HCT116 (cell line): ENCODE measurements around the gene C12orf75. TPM values are rescaled to one million over a fixed set of nuclear protein-coding genes. Genes with fewer than 3 reads are reported as not detected.

Experiments used
- ATAC-seq: fragments of 200-7000 bp; cut with Tn5 transposase; 2 replicates; pipeline ENCODE4 v1.9.1; 2020; ENCODE audit warnings: mild to moderate bottlenecking, moderate library complexity
- BruUV-seq: library from RNA; stranded (reverse); fragments of 400-500 nt; replicated peaks from 2 replicates; lab custom pipeline; 2021; lab: Mats Ljungman, UMichigan
- CTCF ChIA-PET: fragments of 300-600 bp; sonication (Branson Sonifier 250); formaldehyde crosslinking; loops from one replicate; lab custom pipeline; 2021; ENCODE audit warnings: antibody characterized with exemption; lab: Charles Lee
- POLR2A ChIA-PET: fragments of 300-600, 350-600 bp; sonication (Branson Sonifier 250); formaldehyde crosslinking; loops from one replicate; lab custom pipeline; 2021; ENCODE audit warnings: antibody characterized with exemption; lab: Charles Lee
- RAD21 ChIA-PET, 2 experiments: fragments of 300-600 bp; sonication (Branson Sonifier 250); formaldehyde crosslinking; loops; one replicate each; lab custom pipeline; 2023; ENCODE audit warnings: low total read pairs in 2 of 2; ENCODE audit not compliant: uncharacterized antibody in 2 of 2, unreplicated experiment in 2 of 2, low non-redundant PET in 1 of 2; lab: Charles Lee
- DNase-seq: peaks from one replicate; pipeline ENCODE4 v3.0.0-alpha.2; 2010; ENCODE audit warnings: low read depth, low spot score
- H2AFZ ChIP-seq: fragments of 200-600 bp; shearing (Covaris generic), sonication (generic); 2 replicates; pipeline ENCODE4 v1.6.1; 2017; ENCODE audit warnings: low read depth, mixed run types, mixed read lengths, antibody characterized with exemption, low read length; ENCODE audit not compliant: poor library complexity, severe bottlenecking
- H3K27ac ChIP-seq: 2 replicates; pipeline ENCODE4 v1.5.1; 2012; ENCODE audit warnings: low read depth, low read length
- H3K27me3 ChIP-seq: fragments of 200-600 bp; sonication (generic); 2 replicates; pipeline ENCODE4 v1.6.1; 2016; ENCODE audit warnings: mixed run types, low read length, mixed read lengths; ENCODE audit not compliant: insufficient read depth
- H3K36me3 ChIP-seq, 2 experiments: fragments of 200-500 bp in 1 of 2; fragments of 200-600 bp in 1 of 2; sonication (Bioruptor generic) in 1 of 2; sonication (generic) in 1 of 2; 2 replicates each; pipeline versions ENCODE4 v1.5.1 to v1.6.1; 2014 to 2016; ENCODE audit warnings: low read length in 2 of 2, inconsistent platforms in 1 of 2, mixed read lengths in 1 of 2, mixed run types in 1 of 2; ENCODE audit not compliant: insufficient read depth in 2 of 2, control insufficient read depth in 1 of 2
- H3K4me1 ChIP-seq, 2 experiments: fragments of 200-600 bp in 1 of 2; sonication (generic) in 1 of 2; 2 replicates each; pipeline versions ENCODE4 v1.5.1 to v1.6.1; 2012 to 2017; ENCODE audit warnings: low read length in 2 of 2, inconsistent platforms in 1 of 2, mild to moderate bottlenecking in 1 of 2, mixed read lengths in 1 of 2, mixed run types in 1 of 2, moderate library complexity in 1 of 2; ENCODE audit not compliant: insufficient read depth in 2 of 2, control insufficient read depth in 1 of 2
- H3K4me2 ChIP-seq: fragments of 200-600 bp; sonication (generic); 2 replicates; pipeline ENCODE4 v1.6.1; 2017; ENCODE audit warnings: mixed run types, low read length, mixed read lengths
- H3K4me3 ChIP-seq, 2 experiments: fragments of 200-600 bp in 1 of 2; sonication (generic) in 1 of 2; replicated peaks in 1 of 2; 2 replicates each; pipeline ENCODE4 v1.5.1; 2011 to 2016; ENCODE audit warnings: low read length in 2 of 2, control low read depth in 1 of 2, low read depth in 1 of 2, mild to moderate bottlenecking in 1 of 2, mixed read lengths in 1 of 2, mixed run types in 1 of 2
- H3K79me2 ChIP-seq: fragments of 200-600 bp; sonication (generic); 2 replicates; pipeline ENCODE4 v1.6.1; 2017; ENCODE audit warnings: mild to moderate bottlenecking, mixed run types, low read length, moderate library complexity, mixed read lengths; ENCODE audit not compliant: insufficient read depth
- H3K9ac ChIP-seq: fragments of 200-600 bp; sonication (generic); 2 replicates; pipeline ENCODE4 v1.6.1; 2016; ENCODE audit warnings: low read length, mixed read lengths
- H3K9me2 ChIP-seq: fragments of 200-600 bp; sonication (generic), shearing (Covaris generic); 2 replicates; pipeline ENCODE4 v1.6.1; 2017; ENCODE audit warnings: mixed run types, mild to moderate bottlenecking, moderate library complexity; ENCODE audit not compliant: insufficient read depth
- H3K9me3 ChIP-seq, 2 experiments: fragments of 200-500 bp in 1 of 2; fragments of 200-600 bp in 1 of 2; sonication (Bioruptor generic) in 1 of 2; sonication (generic) in 1 of 2; 2 replicates each; pipeline ENCODE4 v1.6.1; 2014 to 2017; ENCODE audit warnings: low read length in 2 of 2, mixed read lengths in 2 of 2, inconsistent platforms in 1 of 2, low read depth in 1 of 2, mild to moderate bottlenecking in 1 of 2, mixed run types in 1 of 2, moderate library complexity in 1 of 2; ENCODE audit not compliant: control insufficient read depth in 1 of 2, insufficient read depth in 1 of 2
- H4K20me1 ChIP-seq: fragments of 200-600 bp; sonication (generic), shearing (Covaris generic); 2 replicates; pipeline ENCODE4 v1.6.1; 2017; ENCODE audit warnings: mixed run types, mild to moderate bottlenecking, moderate library complexity; ENCODE audit not compliant: insufficient read depth
- CBX3 ChIP-seq: IDR thresholded peaks from 2 replicates; pipeline ENCODE4 v1.6.1; 2012; ENCODE audit warnings: low read depth
- ELF1 ChIP-seq: IDR thresholded peaks from 2 replicates; pipeline ENCODE4 v1.6.1; 2012; ENCODE audit warnings: low read depth, borderline replicate concordance
- FOSL1 ChIP-seq: IDR thresholded peaks from 2 replicates; pipeline ENCODE4 v1.6.1; 2012; ENCODE audit warnings: low read depth
- JUND ChIP-seq: IDR thresholded peaks from 2 replicates; pipeline ENCODE4 v1.6.1; 2012
- POLR2A ChIP-seq: IDR thresholded peaks from 2 replicates; pipeline ENCODE4 v1.7.0; 2011; ENCODE audit warnings: borderline replicate concordance; ENCODE audit not compliant: insufficient read depth, insufficient read length; ENCODE audit errors: extremely low read depth
- POLR2AphosphoS5 ChIP-seq: IDR thresholded peaks from 2 replicates; pipeline ENCODE4 v1.6.1; 2011; ENCODE audit warnings: mild to moderate bottlenecking, low read depth, low read length, moderate library complexity
- SP1 ChIP-seq: IDR thresholded peaks from 2 replicates; pipeline ENCODE4 v1.6.1; 2012; ENCODE audit warnings: low read depth
- SRF ChIP-seq: IDR thresholded peaks from 2 replicates; pipeline ENCODE4 v1.6.1; 2012; ENCODE audit warnings: low read depth
- YY1 ChIP-seq: IDR thresholded peaks from 2 replicates; pipeline ENCODE4 v1.6.1; 2011; ENCODE audit warnings: low read length, low read depth, moderate library complexity, mild to moderate bottlenecking; ENCODE audit not compliant: insufficient replicate concordance; ENCODE audit errors: extremely low read depth
- ZNF274 ChIP-seq: fragments of 200-500 bp; sonication (Bioruptor generic); IDR thresholded peaks from 2 replicates; pipeline ENCODE4 v1.6.1; 2014; ENCODE audit warnings: mild to moderate bottlenecking, low read depth, low read length, inconsistent platforms
- intact Hi-C: fragments of 100-400 bp; cut with micrococcal nuclease; formaldehyde crosslinking; loops from 2 replicates; pipeline ENCODE4 v1.10.0; 2022
- total RNA-seq: library from RNA; stranded (reverse); gene quantifications from one replicate; pipeline ENCODE4 v1.2.1, GENCODE V29; 2021; ENCODE audit not compliant: unreplicated experiment
- TF ChIP-seq, protein P1 (sequence below), 3 experiments: fragments of 200-600 bp in 1 of 3; sonication (generic) in 1 of 3; IDR thresholded peaks in 2 of 3; conservative IDR thresholded peaks in 1 of 3; 2 replicates each; pipeline ENCODE4 v1.5.1; 2012 to 2017; ENCODE audit warnings: low read depth in 2 of 3, low read length in 2 of 3, antibody characterized with exemption in 1 of 3, borderline replicate concordance in 1 of 3, control low read depth in 1 of 3, mild to moderate bottlenecking in 1 of 3, mixed read lengths in 1 of 3, mixed run types in 1 of 3, moderate library complexity in 1 of 3; ENCODE audit not compliant: insufficient read depth in 1 of 3
- TF ChIP-seq, protein P2 (sequence below): IDR thresholded peaks from 2 replicates; pipeline ENCODE4 v1.6.1; 2012
- TF ChIP-seq, protein P3 (sequence below): IDR thresholded peaks from 2 replicates; pipeline ENCODE4 v1.6.1; 2012; ENCODE audit warnings: low read depth

The C12orf75 gene
- total RNA-seq, 1 experiment from 2014 or later: 81.0 TPM

DNA sequence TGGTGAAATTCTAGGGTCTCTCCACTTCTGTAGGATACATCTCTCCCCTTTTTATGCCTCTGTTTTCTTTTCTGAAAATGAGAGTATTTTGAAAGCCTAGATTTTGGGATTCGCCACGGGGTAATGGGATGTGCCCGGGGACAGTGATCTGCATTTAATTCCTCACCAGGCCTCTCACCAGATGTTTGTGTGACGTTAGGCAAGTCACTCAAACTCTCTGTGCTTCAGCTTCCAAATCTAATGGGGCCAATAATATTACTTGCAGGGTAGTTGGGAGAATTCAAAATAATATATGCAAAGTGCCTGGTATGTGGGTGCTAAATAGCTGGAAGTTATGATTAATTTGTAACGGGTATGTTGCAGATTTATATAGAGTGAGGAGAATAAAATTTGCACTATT, 78.8 kb downstream of the C12orf75 start:
- intact Hi-C loops: no loop called here
- no peaks in the 10 kb centered on the region for H4K20me1 ChIP-seq
- ChIA-PET RAD21 (no interaction called here), POLR2A (no interaction called here), CTCF (no interaction called here)
- no peak overlapping the region for H3K4me2 ChIP-seq
- no peak for ATAC-seq
- H3K27ac ChIP-seq: no peak overlapping the region
- no peaks in the 10 kb centered on the region for H3K79me2 ChIP-seq
- TF ChIP-seq SRF (no peak), CBX3 (no peak), ZNF274 (no peak), POLR2AphosphoS5 (no peak), JUND (no peak), ELF1 (no peak), SP1 (no peak), POLR2A (no peak), FOSL1 (no peak), YY1 (no peak)
- TF ChIP-seq, protein P1, sequence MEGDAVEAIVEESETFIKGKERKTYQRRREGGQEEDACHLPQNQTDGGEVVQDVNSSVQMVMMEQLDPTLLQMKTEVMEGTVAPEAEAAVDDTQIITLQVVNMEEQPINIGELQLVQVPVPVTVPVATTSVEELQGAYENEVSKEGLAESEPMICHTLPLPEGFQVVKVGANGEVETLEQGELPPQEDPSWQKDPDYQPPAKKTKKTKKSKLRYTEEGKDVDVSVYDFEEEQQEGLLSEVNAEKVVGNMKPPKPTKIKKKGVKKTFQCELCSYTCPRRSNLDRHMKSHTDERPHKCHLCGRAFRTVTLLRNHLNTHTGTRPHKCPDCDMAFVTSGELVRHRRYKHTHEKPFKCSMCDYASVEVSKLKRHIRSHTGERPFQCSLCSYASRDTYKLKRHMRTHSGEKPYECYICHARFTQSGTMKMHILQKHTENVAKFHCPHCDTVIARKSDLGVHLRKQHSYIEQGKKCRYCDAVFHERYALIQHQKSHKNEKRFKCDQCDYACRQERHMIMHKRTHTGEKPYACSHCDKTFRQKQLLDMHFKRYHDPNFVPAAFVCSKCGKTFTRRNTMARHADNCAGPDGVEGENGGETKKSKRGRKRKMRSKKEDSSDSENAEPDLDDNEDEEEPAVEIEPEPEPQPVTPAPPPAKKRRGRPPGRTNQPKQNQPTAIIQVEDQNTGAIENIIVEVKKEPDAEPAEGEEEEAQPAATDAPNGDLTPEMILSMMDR (IDR thresholded peaks at IDR 0.05 in 2 of 3, conservative IDR thresholded peaks at IDR 0.05 in 1 of 3; ENCODE audit: borderline replicate concordance in 1 of 3, insufficient read depth in 1 of 3, low read depth in 2 of 3, low read length in 2 of 3): no peak
- TF ChIP-seq, protein P2, sequence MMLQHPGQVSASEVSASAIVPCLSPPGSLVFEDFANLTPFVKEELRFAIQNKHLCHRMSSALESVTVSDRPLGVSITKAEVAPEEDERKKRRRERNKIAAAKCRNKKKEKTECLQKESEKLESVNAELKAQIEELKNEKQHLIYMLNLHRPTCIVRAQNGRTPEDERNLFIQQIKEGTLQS: no peak
- TF ChIP-seq, protein P3, sequence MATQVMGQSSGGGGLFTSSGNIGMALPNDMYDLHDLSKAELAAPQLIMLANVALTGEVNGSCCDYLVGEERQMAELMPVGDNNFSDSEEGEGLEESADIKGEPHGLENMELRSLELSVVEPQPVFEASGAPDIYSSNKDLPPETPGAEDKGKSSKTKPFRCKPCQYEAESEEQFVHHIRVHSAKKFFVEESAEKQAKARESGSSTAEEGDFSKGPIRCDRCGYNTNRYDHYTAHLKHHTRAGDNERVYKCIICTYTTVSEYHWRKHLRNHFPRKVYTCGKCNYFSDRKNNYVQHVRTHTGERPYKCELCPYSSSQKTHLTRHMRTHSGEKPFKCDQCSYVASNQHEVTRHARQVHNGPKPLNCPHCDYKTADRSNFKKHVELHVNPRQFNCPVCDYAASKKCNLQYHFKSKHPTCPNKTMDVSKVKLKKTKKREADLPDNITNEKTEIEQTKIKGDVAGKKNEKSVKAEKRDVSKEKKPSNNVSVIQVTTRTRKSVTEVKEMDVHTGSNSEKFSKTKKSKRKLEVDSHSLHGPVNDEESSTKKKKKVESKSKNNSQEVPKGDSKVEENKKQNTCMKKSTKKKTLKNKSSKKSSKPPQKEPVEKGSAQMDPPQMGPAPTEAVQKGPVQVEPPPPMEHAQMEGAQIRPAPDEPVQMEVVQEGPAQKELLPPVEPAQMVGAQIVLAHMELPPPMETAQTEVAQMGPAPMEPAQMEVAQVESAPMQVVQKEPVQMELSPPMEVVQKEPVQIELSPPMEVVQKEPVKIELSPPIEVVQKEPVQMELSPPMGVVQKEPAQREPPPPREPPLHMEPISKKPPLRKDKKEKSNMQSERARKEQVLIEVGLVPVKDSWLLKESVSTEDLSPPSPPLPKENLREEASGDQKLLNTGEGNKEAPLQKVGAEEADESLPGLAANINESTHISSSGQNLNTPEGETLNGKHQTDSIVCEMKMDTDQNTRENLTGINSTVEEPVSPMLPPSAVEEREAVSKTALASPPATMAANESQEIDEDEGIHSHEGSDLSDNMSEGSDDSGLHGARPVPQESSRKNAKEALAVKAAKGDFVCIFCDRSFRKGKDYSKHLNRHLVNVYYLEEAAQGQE: no peak
- no TSS peak for BruUV-seq
- no peaks in the 10 kb centered on the region for H3K9me3 ChIP-seq
- H3K9ac ChIP-seq: no peak overlapping the region
- no peaks in the 10 kb centered on the region for H3K4me1 ChIP-seq
- no peak overlapping the region for H3K4me3 ChIP-seq
- no peaks in the 10 kb centered on the region for H3K36me3 ChIP-seq
- H2AFZ ChIP-seq: no peak overlapping the region
- DNase-seq: no peak
- no peaks in the 10 kb centered on the region for H3K9me2 ChIP-seq
- H3K27me3 ChIP-seq: no peaks in the 10 kb centered on the region
